ENCODE data around the gene TUBB3. TPM values are rescaled to one million over a fixed set of nuclear protein-coding genes. Genes with fewer than 3 reads are reported as not detected.

TUBB3 gene
- total RNA-seq, 1 experiment from 2014 or later = 79.6 TPM

- Histone ChIP-seq H3K4me1 (replicated peaks; ENCODE audit: insufficient read depth) (no peaks in the 10 kb centered on the region), H3K27me3 (ENCODE audit: insufficient read depth, low read depth) (no peaks in the 10 kb centered on the region), H3K9me2 (ENCODE audit: insufficient read depth) (no peaks in the 10 kb centered on the region), H3K36me3 (ENCODE audit: low read depth) (peaks cover 12% of the 10 kb centered on the region), H3F3A (ENCODE audit: insufficient read depth, low read depth) (no peaks in the 10 kb centered on the region; the same call in 1 of the 2 replicates), H4K20me1 (ENCODE audit: insufficient read depth) (no peaks in the 10 kb centered on the region; the same call in 1 of the 2 replicates), H2AFZ (no peak overlapping the region), H3K9me3 (ENCODE audit: insufficient read depth, low read depth) (no peaks in the 10 kb centered on the region), H3K4me3 (no peak overlapping the region), H3K4me2 (no peak overlapping the region), H3K27ac (no peak overlapping the region), H3K79me2 (ENCODE audit: low read depth) (no peaks in the 10 kb centered on the region)
- ChIA-PET CTCF (no interaction called here), POLR2A (ENCODE audit: unreplicated experiment) (no interaction called here)
- intact Hi-C loops (cut with micrococcal nuclease; ENCODE audit: unreplicated experiment) = no loop called here
- no TSS peak for BruUV-seq (replicated peaks)
- DNase-seq = no peak
- TF ChIP-seq CTCF (conservative IDR thresholded peaks at IDR 0.05) (no peak), EZH2 (IDR thresholded peaks at IDR 0.05; ENCODE audit: low read depth) (no peak)
These were observed 24.8 kb upstream of the TUBB3 start for GRCh38 chr16:89898201-89898967.

DNA sequence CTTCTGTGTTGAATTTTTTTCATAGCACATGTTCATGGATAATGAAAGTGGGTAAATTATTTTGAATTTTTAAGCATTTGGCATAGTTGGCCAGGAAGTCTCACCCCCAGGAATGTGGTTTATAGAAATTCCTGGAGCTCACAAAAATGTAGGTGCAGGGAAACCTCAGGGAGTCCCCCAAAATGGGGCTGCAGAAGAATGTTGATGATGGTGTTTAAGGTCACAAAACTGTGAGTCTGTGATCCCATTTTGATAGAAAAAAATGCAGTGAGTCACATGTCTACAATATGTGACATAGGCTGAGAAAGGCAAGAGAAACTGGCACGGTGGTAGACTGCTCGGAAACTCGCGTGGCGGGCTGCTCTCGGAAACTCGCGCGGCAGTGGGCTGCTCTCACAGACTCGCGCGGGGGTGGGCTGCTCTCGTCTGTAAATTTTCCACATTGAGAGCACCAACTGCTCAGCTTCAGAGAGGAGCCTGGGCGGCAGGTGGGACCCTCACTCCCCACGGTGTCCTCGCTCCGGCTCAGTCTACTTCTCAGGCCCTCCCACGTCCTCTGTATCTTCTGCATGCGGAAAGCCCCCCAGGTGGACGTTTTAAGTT is 23.2 kb upstream of the TUBB3 start:
- no peak for DNase-seq
- no TSS peak for BruUV-seq (replicated peaks)
- 0 out of 2 replicates have a peak, but pooled peaks cover 11% of the 10 kb centered on the region for H3K4me1 ChIP-seq (replicated peaks; ENCODE audit: insufficient read depth)
- no peak overlapping the region for H3K4me2 ChIP-seq
- peaks cover 12% of the 10 kb centered on the region for H3K36me3 ChIP-seq (ENCODE audit: low read depth)
- H3K9me3 ChIP-seq (ENCODE audit: insufficient read depth, low read depth) = no peaks in the 10 kb centered on the region
- H3F3A ChIP-seq (ENCODE audit: insufficient read depth, low read depth) = no peaks in the 10 kb centered on the region; the same call in 1 of the 2 replicates
- H2AFZ ChIP-seq = no peak overlapping the region
- TF ChIP-seq CTCF (conservative IDR thresholded peaks at IDR 0.05) (no peak), EZH2 (IDR thresholded peaks at IDR 0.05; ENCODE audit: low read depth) (no peak)
- no peak overlapping the region for H3K27ac ChIP-seq
- H4K20me1 ChIP-seq (ENCODE audit: insufficient read depth) = no peaks in the 10 kb centered on the region; the same call in 1 of the 2 replicates
- intact Hi-C loops (cut with micrococcal nuclease; ENCODE audit: unreplicated experiment) = no loop called here
- ChIA-PET POLR2A (ENCODE audit: unreplicated experiment) (interaction anchor here (0.5 kb wide), 1 partner anchor 120 kb away, joined by 3 read pairs; no protein-coding TSS in a partner anchor), CTCF (no interaction called here)
- no peaks in the 10 kb centered on the region for H3K9me2 ChIP-seq (ENCODE audit: insufficient read depth)
- H3K27me3 ChIP-seq (ENCODE audit: insufficient read depth, low read depth) = no peaks in the 10 kb centered on the region
- H3K4me3 ChIP-seq = no peak overlapping the region
- no peaks in the 10 kb centered on the region for H3K79me2 ChIP-seq (ENCODE audit: low read depth)

GRCh38 chr16:89900885-89901284 is 22.3 kb upstream of the TUBB3 start:
- BruUV-seq (replicated peaks) = no TSS peak
- TF ChIP-seq CTCF (conservative IDR thresholded peaks at IDR 0.05) (no peak), EZH2 (IDR thresholded peaks at IDR 0.05; ENCODE audit: low read depth) (no peak)
- POLR2A ChIA-PET (ENCODE audit: unreplicated experiment) = no interaction called here

More at GRCh38 chr16:89900885-89901284, 22.3 kb upstream of the TUBB3 start:
- Histone ChIP-seq H3K27ac (no peak overlapping the region), H3K4me3 (no peak overlapping the region), H3K79me2 (ENCODE audit: low read depth) (no peaks in the 10 kb centered on the region), H3F3A (ENCODE audit: insufficient read depth, low read depth) (peaks cover 5% of the 10 kb centered on the region; the same call in 1 of the 2 replicates), H3K36me3 (ENCODE audit: low read depth) (peaks cover 12% of the 10 kb centered on the region), H3K4me2 (no peak overlapping the region), H2AFZ (no peak overlapping the region), H3K4me1 (replicated peaks; ENCODE audit: insufficient read depth) (0 out of 2 replicates have a peak, but pooled peaks cover 11% of the 10 kb centered on the region), H4K20me1 (ENCODE audit: insufficient read depth) (no peaks in the 10 kb centered on the region), H3K9me2 (ENCODE audit: insufficient read depth) (no peaks in the 10 kb centered on the region), H3K27me3 (ENCODE audit: insufficient read depth, low read depth) (no peaks in the 10 kb centered on the region), H3K9me3 (ENCODE audit: insufficient read depth, low read depth) (no peaks in the 10 kb centered on the region)
- CTCF ChIA-PET = no interaction called here
- DNase-seq = no peak
- intact Hi-C loops (cut with micrococcal nuclease; ENCODE audit: unreplicated experiment) = no loop called here

Measured in PC-9 (cell line).